Measurements from ENCODE around the gene LNX2.

Gene LNX2

DNA sequence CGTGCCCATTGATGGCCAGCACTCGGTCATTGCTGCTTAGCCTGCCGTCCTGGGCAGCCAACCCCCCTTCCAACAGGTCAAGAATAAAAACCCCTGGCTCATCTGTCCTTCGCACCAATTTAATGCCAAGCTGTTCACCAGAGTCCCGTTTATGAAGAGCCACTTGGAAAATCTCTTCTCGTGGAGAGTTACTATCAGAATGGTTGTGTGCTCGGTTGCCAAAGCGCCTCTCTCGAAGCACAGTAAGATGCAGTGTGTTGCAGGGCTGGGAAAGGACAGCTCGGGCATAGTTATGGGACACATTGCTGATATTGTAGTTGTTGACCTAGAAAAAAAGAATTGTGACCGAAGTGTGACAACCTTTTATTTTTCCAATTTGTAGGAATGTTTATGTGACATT, 57.9 kb downstream of the LNX2 start:
- DNase-seq (ENCODE audit: low read depth in 2 of 2), result no peak

DNA sequence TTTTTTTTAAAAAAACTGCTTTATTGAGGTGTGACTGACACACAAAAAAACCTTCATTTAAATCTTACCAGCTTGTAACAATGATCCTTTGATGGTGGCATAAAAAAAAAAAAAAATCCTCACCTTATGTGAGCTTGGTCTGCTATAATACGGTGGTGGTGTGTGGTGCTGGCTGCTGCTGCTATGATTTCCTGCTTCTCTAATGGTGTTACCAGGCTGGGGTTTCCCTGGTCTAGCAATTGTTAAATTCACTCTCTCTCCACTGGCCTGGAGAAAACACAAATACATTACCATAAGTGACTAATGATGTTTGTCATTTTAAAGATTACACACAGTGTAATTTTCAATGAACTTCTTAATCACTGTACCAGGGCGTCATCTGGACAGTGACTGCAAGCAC, 60.6 kb downstream of the LNX2 start:
- DNase-seq (ENCODE audit: low read depth in 2 of 2), result no peak

DNA sequence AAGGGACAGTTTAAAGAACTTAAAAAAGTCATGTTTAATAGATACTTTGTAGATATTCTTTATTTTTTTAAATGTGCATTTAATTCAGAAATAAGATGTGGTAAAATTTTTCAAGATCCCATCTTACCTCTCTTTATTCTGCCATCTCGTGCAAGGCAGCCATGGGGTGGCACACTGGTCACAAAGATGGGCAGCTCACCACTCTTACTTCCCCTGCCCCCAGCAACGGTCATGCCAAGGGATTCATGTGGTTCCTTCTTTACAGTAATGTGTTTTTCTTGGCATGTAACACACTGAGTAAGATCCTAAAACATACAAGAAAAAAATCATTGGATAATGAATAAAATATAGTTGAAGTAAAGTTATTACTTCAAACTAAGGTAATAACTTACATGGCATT, 64.2 kb downstream of the LNX2 start:
- DNase-seq (ENCODE audit: low read depth in 2 of 2), result no peak

DNA sequence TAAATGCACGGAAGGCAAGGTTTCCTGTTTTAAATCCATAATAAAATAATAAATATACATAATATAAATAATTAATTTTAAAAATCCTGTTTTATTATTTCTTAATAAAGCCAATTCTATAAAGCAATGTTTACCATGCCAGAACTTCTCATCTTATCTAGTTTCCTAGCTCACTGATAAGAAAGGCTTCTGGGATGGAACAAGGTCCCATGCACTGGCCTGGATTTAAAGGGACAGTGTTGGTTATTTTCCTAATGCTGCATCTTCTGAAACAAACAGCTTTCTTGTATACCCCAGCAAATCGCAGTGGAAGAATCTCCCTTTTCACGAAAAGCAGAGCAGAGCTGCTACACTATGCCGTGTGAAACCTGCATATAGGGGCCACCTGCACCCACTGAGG, 68.8 kb downstream of the LNX2 start:
- no peak for DNase-seq (ENCODE audit: low read depth in 2 of 2)

DNA sequence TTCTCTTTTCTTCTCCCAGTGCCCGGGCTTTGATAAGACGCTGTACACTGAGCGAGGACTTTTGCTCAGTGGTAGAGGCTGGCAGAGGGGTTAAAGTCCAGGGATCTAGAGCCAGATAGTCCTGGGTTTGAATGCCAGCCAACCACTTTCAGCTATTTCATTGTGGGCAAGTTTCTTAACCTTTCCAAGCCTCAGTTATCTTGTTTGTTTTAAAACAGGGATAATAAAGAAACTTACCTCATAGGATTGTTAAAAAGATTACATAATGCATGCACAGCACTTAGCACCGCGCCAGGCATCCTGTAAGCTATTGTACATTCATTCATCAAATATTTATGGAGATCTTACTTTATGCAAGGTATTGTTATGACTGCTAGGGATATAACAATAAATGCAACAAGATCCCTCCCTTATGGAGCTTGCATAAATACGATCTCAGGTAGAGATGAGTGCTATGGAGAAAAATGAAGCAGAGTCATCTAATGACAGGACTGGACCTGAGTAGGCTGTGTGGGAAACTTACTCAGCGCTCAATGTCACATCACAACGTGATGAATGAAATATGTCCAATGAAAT, 70.8 kb downstream of the LNX2 start:
- DNase-seq (ENCODE audit: low read depth in 2 of 2), result no peak

DNA sequence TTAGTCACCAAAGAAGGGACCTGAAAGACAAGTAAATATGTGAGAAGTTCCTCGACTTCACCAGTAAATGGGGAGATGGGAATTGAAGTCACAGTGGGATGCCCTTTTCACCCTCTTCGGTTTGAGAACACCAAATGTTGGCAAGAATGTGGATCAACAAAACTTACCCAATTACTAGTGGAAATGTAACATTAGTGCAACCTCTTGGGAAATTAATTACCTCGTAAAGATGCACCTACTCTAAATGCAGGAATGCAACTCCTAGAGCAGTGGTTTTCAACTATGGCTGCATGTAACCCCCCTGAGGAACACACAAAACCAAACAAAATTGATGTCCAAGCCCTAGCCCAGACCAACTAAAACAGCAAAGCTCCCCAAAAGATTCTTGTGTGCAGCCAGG, 78.1 kb downstream of the LNX2 start:
- DNase-seq (ENCODE audit: low read depth in 2 of 2), result no peak

DNA sequence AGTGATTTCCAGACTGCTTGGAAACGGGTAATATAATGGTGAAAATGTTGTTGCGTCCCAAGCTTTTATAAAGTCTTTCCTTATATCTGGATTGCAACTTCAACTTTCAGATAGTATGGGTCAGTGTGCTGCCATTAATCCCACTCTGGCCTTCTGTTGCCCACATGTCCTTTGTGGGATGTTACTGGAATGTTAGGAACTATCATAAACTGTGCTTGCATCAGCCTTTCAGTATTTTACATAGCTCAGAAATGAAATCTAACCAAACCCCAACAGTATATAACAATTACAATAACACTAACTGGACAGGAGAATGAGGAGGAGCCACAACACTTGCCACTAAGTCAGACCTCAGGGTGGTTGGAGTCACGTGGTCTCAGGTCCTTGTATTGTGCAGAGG, 78.9 kb downstream of the LNX2 start:
- no peak for DNase-seq (ENCODE audit: low read depth in 2 of 2)

DNA sequence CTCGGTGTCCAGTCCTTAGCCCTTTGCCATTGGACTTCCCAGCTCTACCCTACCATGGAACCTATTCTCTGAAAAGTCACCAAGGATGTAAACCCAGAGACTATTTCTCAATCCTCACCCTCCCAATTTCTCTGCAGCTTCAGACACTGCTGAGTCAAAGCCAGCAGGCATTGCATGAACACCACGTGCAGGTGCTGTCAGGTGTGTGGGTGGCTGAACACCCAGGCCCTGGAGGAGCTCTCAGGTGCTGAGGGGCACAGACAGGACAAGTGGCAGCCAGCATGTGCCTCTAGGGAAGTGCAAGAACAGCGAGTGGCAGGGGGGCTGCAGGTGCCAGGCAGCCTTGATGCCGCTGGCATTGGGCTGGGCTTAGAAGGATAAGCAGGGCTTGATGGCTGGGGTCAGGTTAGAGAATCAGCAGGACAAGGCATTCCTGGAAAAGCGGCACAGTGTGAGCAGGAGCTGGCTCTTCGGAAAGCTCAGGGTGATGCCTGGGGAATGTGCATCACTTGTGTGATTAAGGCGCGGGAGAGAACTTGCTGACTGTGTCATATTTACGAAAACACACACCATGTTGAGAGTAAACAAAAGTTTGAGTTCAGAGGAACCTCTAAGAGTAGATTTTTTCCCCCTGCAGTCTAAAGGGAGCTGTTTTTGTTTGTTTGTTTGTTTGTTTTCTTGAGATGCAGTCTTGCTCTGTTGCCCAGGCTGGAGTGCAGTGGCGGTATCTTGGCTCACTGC, 83.8 kb downstream of the LNX2 start:
- DNase-seq (ENCODE audit: low read depth in 2 of 2), result no peak

DNA sequence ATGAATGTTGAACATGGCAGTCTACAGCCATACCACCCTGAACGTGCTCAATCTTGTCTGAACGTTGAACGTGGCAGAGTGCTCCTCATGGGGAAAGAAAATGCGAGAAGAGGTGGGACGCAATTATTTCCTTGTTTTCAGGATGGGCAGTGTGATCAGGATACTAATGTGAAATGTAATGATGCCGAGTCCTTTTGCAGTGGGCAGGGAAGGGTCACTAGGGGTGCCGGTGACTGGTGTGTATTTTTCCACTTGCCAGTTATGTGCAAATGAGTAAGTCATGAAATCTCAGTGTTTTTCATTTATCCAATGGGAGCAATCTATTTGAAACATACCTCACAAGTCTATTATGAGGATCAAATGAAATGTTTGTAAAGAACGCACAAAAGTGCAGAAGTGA, 84.8 kb downstream of the LNX2 start:
- DNase-seq (ENCODE audit: low read depth in 2 of 2), result no peak

DNA sequence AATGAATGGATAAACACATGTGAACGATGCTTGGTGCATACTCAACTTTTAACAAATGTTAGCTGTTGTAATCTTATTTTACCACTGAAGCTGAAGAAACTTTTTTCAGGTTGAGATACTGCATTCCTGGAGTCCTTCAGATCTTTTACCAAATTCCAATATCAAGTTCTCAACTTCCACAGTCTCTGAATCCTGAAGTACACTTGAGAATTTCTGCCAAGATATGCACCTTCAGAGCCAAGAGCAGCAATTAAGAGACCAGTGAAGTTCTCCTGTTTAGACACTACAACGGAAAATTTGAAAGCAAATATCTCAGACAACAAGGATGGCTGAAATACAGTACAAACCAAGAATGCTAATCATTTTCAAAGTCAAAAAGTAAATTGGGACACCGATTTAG, 85.3 kb downstream of the LNX2 start:
- DNase-seq (ENCODE audit: low read depth in 2 of 2), result no peak

DNA sequence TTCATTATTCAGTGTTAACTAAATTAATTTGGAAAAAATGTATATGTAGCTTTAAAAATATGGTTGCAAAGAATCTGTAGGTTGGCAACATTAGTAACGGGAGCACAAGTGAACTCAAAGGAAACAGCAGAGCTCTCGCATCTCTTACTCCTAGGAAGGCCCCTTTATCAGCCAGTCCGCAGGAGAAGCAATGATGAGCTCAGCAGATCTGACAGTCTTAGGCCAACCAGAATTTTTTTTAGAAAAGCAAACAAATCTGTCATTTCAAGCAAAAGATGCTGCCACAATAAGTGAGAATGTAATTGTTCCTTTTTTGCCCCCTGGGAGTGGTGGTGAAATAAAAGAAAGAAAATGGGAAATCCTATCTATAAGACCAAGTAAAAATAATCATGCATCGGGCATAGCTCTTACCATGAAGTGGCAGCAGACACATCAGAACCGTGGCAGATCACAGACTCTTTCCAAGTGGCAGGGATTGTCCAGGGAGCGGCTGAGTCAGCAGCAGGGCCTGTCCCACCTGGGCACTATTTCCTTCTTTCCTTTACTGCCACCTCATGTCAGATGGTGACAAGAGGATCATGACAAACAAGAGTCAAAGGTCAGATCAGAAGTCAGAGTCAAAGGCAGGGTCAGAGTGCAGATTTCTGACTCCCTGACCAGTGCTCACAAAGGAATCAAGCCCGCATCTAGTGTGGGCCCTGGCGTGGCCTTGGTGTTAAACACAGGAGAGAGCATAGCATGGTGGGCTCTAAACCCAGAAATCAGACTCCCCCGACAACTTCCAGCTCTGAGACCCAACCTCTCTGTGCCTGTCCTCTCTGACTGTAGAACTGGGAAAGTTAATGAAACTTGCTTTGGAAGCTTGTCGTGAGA, 86.0 kb downstream of the LNX2 start:
- DNase-seq (ENCODE audit: low read depth in 2 of 2), result no peak

DNA sequence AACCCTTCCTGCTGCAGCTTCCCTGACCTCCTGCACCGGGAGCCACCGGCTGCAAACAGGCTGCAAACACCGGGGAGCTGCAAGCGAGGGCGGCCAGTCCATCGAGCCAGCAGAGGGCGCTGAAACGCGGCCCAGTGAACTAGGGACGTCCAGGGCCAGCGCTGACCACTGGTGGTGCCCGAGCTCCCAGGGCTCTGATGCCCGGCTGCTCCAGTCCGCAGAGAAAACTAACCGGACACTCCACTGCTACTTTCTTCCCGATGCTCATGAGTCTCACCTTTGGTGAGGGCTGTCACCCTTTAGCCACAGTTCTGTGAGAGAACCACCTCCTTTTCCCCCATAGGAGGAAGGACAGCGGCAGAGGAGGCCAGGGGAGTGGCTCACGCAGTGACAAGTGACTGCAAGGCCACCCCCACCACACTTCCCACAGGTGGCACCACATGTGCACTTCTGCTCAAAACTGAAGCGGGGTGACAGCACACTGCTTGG, 87.1 kb downstream of the LNX2 start:
- peak; percentile 16 to 38 for DNase-seq (ENCODE audit: low read depth in 2 of 2)

DNA sequence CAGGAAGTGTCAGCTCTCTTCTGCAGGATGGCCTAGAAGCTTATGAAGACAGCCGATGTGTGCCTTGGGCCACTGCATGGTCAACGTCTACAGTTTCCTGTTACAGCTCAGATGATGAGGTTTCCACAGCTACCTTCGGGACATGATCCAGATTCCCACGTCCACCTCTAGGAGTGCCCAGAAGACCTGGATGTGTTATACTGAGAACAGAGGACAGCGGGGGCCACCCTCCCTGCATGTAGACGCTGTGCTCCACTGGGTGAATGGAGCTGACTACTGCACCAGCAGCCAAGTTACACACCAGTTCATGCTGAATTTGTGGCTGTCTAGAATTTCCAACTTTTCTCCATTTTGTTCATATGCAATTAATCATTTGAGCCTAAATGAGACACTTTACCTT, 91.4 kb downstream of the LNX2 start:
- DNase-seq (ENCODE audit: low read depth in 2 of 2), result no peak

DNA sequence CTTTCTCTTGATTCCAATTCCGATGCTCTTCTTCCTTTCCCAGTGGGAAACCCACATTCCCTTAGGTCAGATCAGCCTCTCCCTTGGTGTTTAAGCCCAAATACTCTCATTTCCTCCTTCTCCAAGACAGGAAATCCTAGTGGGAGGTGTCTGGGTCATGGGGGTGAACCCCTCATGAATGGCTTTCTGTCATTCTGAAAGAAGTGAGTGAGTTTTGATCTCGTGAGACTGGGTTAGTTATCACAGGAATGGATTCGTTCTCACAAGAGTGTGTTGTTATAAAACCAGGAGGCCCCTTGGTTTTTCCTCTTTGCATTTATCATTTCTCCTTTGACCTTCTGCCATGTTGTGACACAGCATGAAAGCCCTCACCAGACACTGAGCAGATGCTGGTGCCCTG, 93.8 kb downstream of the LNX2 start:
- DNase-seq (ENCODE audit: low read depth in 2 of 2), result no peak

DNA sequence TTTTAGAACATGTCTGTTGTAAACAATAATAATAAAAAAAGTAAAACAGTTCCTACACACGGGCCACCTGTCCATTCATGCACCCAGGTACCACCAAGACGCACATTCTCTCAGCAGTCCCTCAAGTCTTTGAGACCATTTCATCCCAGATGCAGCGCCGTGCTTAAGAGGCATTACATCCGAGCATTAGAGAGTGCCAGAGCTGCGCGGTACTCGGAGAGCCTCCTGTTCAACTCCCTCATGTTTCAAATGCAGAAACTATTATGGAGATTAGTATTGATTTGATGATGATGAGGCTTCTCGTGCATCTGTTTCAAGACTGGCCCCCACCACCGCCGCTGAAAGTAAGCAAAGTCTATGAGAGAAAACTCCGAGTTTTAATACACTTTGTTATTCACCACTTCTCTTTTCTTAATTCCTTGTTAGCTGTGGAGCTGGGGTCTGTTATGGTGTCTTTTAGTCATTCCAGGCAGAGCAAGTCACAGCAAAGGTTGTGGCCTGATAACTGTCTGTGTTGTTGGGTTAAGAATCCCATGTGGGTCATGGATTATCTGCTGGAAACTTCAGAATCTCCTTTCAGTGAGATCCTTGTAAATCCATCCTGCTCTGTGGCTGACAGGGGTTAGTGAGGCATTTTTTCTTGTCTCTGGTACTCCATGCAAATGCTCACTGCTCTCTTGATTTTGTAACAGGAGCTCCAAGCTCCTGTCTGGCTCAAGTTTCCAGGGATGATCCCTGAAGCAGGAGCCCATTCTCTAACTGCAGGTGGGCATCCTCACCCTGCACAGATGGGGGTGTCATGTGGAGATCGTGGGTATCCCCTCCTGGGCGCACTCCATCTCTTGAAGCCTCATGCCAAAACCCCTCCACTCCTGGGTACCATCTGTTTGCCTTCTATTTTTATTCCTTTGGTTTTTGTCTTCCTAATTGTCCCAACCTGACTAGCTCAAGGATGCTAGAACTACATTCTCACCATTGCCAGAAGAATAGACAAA, 95.1 kb downstream of the LNX2 start:
- no peak for DNase-seq (ENCODE audit: low read depth in 2 of 2)

DNA sequence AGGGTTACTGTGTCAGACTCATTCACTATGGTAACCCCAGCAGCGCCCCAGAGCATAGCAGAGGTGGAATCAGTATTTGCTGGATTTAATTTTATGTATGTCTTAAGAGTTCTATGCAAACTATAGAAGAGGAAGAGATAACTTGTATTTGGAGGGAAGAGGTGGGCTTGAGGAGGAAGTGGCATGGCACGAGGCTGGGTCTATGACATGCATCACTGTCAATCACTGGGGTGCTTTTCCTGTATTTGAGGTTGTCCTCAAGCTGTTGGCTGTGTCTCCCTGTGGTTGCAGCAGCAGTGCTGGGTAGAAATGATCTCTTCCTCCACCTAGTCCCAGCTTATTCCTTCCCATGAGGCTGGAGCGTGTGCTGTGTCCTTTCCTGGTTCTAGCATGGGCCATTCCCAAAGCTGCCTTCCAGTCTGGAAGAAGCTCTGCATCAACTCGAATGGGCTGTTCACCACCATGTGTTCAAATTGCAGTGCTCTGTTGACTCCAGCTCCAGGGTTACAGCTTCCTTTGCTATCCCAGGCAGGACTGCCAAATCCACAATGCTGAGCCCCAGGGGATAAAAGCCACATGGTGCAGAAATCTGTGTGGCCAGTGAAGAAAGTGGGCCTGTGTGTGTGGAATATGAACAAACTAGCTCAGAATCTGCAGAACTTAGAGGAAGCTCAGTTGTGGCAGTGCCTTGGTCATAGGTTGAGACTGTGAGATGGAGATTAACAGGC, 96.8 kb downstream of the LNX2 start:
- DNase-seq (ENCODE audit: low read depth in 2 of 2), result no peak

DNA sequence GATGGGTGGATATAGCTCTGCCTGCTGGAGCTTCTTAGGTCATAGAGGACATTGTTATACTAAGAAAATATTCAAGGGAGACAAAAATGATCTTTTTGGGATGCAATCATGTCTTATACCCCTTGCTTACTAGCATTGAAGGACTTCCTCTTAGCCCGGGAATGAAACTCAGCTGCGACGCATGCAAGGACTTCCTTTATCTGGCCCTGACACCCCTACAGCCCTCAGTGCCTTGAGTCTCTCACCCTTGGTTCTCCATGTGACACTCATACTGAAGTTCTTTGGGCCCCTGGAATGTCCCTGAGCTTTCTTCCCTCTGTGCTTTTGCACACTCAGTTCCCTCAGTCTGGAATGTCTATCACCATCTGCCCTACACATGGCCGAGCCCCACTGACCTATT, 97.5 kb downstream of the LNX2 start:
- DNase-seq (ENCODE audit: low read depth in 2 of 2), result no peak

DNA sequence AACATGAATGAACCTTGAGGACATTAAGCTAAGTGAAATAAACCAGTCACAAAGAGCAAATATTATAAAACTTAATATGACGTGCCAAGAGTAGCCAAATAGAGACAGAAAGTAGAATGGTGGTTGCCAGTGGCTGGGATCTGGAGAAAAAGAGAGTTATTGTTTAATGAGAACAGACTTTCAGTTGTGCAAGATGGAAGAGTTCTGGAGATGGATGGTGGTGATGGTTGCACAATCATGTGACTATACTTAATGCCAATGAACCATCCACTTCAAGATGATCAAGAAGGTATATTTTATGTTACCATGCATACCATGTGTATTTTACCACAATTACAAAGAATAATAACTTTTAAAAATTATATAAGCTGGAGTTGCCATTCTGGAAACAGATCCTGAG, 104.2 kb downstream of the LNX2 start:
- no peak for DNase-seq (ENCODE audit: low read depth in 2 of 2)

DNA sequence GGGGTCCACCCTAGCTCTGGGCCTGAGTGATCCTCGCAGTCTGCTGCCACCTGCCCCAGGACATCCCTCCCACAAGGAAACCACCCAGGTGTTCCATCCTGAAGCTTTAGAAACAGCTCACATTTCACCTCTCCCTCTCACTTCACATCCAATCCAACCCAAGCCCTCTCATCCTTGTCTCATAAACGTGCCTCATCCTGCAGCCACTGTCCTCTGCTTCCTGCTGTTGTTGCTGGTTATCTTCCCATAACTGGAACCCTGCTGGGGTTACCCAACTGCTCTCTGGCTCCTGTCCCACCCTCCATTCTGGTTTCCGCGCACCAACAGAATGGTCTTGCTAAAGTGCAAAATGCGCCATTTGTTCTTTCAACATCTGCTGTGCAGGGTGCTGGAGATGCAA, 110.2 kb downstream of the LNX2 start:
- no peak for DNase-seq (ENCODE audit: low read depth in 2 of 2)

DNA sequence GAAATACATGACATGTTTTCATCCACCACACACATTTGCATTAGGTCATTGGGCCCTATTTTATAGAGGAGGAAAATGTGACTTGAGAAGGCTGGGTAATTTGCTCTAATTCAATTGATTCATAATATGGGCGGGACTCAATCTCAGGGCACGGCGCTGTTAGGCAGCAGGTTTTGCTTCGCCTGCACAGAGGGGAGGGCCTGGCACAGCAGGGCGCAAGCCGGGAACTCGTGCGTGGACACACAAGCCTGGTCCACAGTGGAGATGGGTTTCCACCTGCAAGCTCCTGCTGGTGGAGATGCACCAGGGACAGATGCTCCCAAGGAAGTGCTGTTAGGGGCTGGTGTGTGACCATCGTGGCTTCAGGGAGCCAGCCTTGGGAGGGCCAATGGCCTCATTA, 111.5 kb downstream of the LNX2 start:
- DNase-seq (ENCODE audit: low read depth in 2 of 2), result no peak

DNA sequence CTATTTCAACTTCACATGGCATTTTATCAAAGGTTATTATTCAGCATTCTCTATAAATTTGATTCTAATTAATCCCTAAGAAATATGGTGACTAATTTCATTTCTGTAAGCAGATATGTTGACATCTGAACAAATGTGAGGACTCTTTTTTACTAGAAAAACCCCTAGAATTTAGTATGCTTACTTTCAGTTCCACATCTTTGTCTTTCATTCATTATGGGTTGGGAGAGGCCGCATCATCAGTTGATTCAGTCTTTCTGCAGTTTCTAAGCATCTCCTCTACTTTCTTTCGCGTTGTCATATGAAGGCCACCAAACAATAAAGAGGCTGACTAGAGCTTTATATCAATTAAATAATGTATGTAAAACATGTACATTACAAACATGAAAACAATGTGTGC, 114.5 kb downstream of the LNX2 start:
- DNase-seq (ENCODE audit: low read depth in 2 of 2), result no peak
